NCI-H2081 (cell line): Measurements from ENCODE around the gene KCTD16.

Source experiments
- DNase-seq, 2 experiments: peaks; one replicate each; lab custom pipeline; 2025; lab: John Stamatoyannopoulos, UW

KCTD16 gene

GRCh38 chr5:144166696-144167095 is 4.0 kb upstream of the KCTD16 start:
- no peak for DNase-seq

- DNase-seq = no peak
Observed at GRCh38 chr5:144167998-144168397, 2.7 kb upstream of the KCTD16 start.

GRCh38 chr5:144169904-144170275 is 783 bp upstream of the KCTD16 start:
- no peak for DNase-seq

GRCh38 chr5:144173766-144174165 is 3.1 kb downstream of the KCTD16 start:
- DNase-seq = no peak

GRCh38 chr5:144177548-144177947 is 6.9 kb downstream of the KCTD16 start:
- no peak for DNase-seq

- no peak for DNase-seq
Observed at GRCh38 chr5:144179226-144179625, 8.6 kb downstream of the KCTD16 start.

- peak in 1 of 2 experiments; percentile 14 for DNase-seq
Observed at GRCh38 chr5:144183254-144183889, 12.7 kb downstream of the KCTD16 start.

GRCh38 chr5:144187699-144188294 is 17.1 kb downstream of the KCTD16 start:
- DNase-seq = peak in 1 of 2 experiments; percentile 50

GRCh38 chr5:144189800-144190429 is 19.2 kb downstream of the KCTD16 start:
- DNase-seq = no peak

- DNase-seq = no peak
Observed at GRCh38 chr5:144191531-144191930, 20.9 kb downstream of the KCTD16 start.

GRCh38 chr5:144191998-144192397 is 21.3 kb downstream of the KCTD16 start:
- DNase-seq = no peak

GRCh38 chr5:144192661-144193060 is 22.0 kb downstream of the KCTD16 start:
- no peak for DNase-seq

- DNase-seq = no peak
Observed at GRCh38 chr5:144194144-144194543, 23.5 kb downstream of the KCTD16 start.

GRCh38 chr5:144195448-144195847 is 24.8 kb downstream of the KCTD16 start:
- no peak for DNase-seq

- DNase-seq = peak; percentile 28 to 73
Observed at GRCh38 chr5:144196612-144197011, 25.9 kb downstream of the KCTD16 start.

- DNase-seq = no peak
Observed at GRCh38 chr5:144198386-144198785, 27.7 kb downstream of the KCTD16 start.

GRCh38 chr5:144201588-144201987 is 30.9 kb downstream of the KCTD16 start:
- DNase-seq = no peak

- DNase-seq = peak in 1 of 2 experiments; percentile 47
Observed at GRCh38 chr5:144202072-144202471, 31.4 kb downstream of the KCTD16 start.

- no peak for DNase-seq
Observed at GRCh38 chr5:144202726-144203125, 32.1 kb downstream of the KCTD16 start.

GRCh38 chr5:144203750-144204596 is 33.3 kb downstream of the KCTD16 start:
- DNase-seq = peak; percentile 49 to 72

- DNase-seq = peak; percentile 68 to 71
Observed at GRCh38 chr5:144205141-144205551, 34.5 kb downstream of the KCTD16 start.

GRCh38 chr5:144206141-144206540 is 35.5 kb downstream of the KCTD16 start:
- no peak for DNase-seq
